Measurements from ENCODE around the gene POLR2J.

The POLR2J gene

GRCh38 chr7:102426268-102427018 lies 52.3 kb downstream of the POLR2J start:
- no peak overlapping the region for H3K4me3 ChIP-seq (ENCODE audit: control insufficient read depth, low read depth, low read length)
- DNase-seq (ENCODE audit: low read depth) = no peak
- TF ChIP-seq CTCF (IDR thresholded peaks at IDR 0.05; ENCODE audit: control insufficient read depth, insufficient read depth, low read depth, low read length, missing control alignments) = no peak

GRCh38 chr7:102425639-102426267 lies 53.0 kb downstream of the POLR2J start:
- DNase-seq (ENCODE audit: low read depth) = no peak
- TF ChIP-seq CTCF (IDR thresholded peaks at IDR 0.05; ENCODE audit: control insufficient read depth, insufficient read depth, low read depth, low read length, missing control alignments) = no peak
- H3K4me3 ChIP-seq (ENCODE audit: control insufficient read depth, low read depth, low read length) = no peak overlapping the region

GRCh38 chr7:102424787-102425218 lies 53.9 kb downstream of the POLR2J start:
- DNase-seq (ENCODE audit: low read depth) = no peak
- no peak for TF ChIP-seq CTCF (IDR thresholded peaks at IDR 0.05; ENCODE audit: control insufficient read depth, insufficient read depth, low read depth, low read length, missing control alignments)
- H3K4me3 ChIP-seq (ENCODE audit: control insufficient read depth, low read depth, low read length) = no peak overlapping the region

GRCh38 chr7:102424129-102424551 lies 54.6 kb downstream of the POLR2J start:
- no peak overlapping the region for H3K4me3 ChIP-seq (ENCODE audit: control insufficient read depth, low read depth, low read length)
- no peak for DNase-seq (ENCODE audit: low read depth)
- no peak for TF ChIP-seq CTCF (IDR thresholded peaks at IDR 0.05; ENCODE audit: control insufficient read depth, insufficient read depth, low read depth, low read length, missing control alignments)
